Measurements from ENCODE around the gene IL10RB.
A peak's percentile ranks its signal among the peaks of the same experiment; 100 is the strongest.
"Not testable (repeated sequence)": the region's sequence is repeated elsewhere in the genome, so short reads cannot be mapped to it uniquely, and the experiment has no call there.

IL10RB gene

DNA sequence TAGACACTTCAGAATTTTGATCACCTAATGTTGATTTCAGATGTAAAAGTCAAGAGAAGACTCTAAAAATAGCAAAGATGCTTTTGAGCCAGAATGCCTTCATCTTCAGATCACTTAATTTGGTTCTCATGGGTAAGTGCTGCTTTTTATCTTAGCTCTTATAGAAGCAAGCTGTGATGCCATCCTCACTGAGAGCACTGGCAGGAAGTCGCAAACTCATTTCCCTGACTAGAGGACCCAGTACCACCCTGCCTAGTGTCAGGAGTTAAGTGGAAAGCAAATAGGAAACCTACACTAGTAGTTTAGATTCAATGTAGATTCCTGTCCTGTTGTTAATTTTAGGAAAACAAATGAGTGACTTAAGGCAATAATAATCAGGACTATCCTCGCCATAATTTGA lies 24.3 kb upstream of the IL10RB start:
- peak in 1 of 5 donors; percentile 55 for DNase-seq

DNA sequence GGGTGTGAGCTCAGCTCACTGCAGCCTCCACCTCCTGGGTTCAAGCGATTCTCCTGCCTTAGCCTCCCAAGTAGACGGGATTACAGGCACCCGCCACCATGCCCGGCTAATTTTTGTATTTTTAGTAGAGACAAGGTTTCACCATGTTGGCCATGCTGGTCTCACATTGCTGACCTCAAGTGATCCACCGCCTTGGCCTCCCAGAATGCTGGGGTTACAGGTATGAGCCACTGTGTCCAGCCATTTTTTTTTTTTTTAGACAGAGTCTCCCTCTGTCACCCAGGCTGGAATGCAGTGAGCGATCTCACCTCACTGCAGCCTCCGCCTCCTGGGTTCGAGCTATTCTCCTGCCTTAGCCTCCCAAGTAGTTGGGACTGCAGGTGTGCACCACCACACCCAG lies 23.3 kb upstream of the IL10RB start:
- not testable (repeated sequence) for DNase-seq

DNA sequence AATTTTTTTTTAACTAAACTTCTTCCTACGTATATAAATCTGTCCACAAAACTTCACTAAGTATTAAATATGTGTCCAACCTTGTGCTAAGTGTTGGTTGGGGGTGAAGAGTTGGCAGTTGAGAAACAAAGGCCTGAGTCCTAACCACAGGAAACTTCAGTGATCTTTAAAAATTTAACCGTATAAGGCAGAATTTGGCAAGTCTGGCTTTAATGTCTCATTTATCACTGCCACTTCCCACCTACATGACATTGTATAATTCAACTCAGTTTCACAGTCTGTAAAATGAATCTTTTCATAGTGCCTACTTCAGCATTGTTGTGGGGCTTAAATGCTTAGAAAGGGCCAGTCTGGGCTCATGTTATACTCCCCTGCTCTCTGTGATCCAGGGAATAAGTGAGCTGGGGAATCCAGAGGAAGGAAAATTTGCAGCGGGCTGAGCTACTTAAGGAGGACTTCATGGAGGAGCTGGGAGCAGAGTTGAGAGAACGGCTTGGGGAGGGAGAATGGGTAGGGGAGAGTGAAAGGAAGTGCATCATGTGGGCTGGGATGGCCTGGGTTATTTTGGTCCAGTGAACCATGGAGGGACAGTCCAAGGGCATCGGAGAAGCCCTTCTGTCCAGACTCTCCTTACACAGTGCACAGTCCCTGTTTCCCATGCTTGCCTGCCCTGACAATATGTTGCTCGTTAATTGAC lies 21.9 kb upstream of the IL10RB start:
- peak in 1 of 5 donors; percentile 42 for DNase-seq

DNA sequence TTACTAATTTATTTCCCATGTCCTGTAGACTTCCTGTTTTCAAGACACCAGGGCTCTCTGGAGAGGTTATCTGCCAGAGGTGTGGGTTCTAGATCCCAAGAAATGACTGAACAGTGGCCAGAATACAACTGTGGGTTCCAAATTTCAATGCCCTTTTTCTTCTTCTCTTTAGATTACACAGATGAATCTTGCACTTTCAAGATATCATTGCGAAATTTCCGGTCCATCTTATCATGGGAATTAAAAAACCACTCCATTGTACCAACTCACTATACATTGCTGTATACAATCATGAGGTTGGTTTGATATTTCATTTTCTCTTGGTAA lies 21.4 kb upstream of the IL10RB start:
- peak in 1 of 5 donors; percentile 37 for DNase-seq

DNA sequence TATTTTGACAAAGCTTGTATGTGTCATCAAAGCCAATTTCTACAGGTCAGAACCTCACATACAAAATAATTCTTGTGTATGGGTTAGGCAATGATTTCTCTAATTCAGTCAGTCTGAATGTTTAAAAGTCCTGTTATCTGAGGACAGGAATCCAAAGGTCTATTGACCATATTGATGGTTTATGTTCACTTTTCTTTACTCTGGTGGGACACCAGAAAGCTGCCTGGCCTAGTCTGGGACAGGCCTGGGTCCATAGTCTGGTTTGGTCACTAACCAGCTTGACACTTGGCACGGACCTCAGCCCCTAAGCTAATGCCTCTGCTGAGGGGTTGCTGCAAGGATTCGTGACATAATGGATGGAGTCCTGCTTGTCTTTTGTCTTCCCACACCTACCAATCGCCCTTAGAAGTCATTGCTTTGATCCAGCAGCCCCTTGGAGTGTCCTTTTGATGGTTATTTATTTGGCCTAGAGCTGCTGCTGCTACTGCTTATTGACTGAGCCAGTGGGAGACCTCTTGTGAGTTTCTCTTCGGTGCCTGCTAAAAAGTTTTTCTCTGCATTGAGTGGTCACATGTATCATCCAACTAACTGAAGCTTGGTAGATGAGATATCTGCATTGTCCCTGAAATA lies 20.8 kb upstream of the IL10RB start:
- DNase-seq: no peak

DNA sequence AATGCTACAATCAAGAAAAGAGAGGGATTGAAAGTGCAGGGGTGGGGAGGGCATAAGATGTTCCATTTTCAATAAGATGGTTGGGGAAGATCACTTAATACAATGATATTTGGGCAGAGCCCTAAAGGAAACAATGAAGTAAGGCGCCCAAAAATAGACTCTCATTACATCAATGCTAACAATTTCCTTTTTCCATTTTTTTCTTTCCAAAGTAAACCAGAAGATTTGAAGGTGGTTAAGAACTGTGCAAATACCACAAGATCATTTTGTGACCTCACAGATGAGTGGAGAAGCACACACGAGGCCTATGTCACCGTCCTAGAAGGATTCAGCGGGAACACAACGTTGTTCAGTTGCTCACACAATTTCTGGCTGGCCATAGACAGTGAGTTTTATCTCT lies 19.7 kb upstream of the IL10RB start:
- no peak for DNase-seq

DNA sequence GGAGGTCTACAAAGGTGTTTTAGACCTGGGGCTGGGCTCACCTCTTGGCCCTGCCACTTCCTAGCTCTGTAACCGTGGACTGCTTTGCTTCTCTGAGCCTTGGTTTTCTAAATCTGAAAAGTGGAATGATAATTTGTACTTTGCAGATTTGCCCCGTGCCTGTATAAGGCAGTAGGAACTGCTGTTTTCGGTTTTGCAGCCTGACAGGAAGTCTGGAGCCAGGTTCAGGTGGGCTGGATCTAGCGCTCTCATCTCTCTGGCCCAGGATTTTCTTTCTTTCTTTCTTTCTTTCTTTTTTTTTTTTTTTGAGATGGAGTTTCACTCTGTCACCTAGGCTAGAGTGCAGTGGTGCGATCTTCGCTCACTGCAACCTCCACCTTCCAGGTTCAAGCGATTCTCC lies 19.2 kb upstream of the IL10RB start:
- DNase-seq: no peak

DNA sequence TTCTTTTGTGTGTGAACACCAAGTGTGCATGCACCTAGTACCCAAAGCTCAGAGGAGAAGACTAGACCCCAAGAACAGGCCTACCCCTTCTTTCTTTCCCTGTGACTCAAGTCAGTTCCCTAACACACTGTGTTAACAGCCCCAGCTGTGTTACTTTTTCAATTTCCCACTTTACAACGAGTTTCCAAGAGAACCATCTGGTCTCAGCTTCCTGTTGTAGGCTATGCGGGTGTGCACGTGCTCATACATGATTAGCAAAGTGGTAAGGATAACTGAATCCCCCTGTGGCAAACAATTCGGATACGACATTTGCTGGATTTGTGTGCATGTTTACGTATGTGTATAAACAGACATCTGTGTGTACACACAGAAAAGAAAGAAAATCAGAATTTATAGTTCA lies 18.6 kb upstream of the IL10RB start:
- no peak for DNase-seq

DNA sequence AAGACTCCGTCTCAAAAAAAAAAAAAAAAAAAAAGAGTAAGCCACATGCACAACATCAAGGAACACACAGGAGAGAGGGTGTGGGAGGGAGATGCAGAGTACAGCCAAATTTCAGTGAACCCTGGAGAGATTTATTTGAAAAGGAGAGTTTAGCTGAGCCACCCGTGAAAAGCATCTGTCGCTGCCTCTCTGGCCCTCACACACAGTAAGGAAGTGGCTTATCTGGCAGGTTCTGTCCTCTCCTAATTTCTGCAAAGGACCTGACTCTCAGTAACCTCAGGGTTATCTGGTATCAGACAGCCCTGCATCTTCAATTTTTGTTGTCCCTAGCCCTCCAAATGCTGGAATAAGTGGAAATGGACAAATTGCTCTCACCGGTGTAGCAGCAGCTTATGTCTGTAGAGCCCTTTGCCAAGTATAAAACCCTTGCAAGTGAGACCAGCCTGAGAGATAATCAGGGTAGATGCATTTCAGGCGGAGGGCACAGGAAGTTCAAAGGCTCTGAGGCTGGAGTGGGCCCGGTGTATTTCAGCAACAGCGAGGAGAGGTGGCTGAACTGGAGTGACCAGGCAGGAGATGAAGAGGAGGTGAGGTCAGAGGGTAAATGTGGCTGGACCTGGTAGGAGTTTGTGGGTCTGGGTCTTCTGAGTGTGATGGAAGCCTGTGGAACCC lies 16.7 kb upstream of the IL10RB start:
- DNase-seq: no peak

DNA sequence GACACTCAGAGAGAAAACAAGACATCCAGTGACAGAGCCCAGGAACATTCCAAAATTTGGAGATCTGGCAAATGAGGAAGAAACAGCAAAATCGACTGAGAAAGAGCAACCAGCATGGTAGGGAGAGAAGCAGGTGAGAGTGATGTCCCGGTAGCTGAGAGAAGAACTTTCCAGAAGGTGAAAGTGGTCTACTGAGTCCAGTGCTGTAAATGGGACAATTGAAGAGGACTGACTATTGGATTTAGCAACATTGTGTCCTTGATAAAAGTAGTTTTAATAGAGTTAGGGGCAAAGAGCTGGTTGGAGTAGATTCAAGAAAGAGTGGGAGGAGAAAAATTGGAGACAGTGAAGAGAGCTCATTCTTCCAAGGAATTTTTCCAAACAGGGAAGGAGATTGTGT lies 15.0 kb upstream of the IL10RB start:
- DNase-seq: no peak

DNA sequence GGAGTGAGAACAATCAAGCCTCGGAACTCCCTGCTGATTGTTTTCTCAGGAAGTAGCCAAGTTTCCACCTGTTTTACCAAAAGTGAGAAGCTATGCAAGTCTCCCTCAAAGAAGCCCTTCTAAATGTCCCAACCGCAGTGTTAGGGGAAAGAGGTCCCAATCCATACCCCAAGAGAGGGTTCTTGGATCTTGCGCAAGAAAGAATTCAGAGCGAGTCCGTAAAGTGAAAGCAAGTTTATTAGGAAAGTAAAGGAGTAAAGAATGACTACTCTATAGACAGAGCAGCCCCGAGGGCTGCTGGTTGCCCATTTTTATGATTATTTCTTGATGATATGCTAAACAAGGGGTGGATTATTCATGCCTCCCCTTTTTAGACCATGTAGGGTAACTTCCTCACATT lies 12.8 kb upstream of the IL10RB start:
- not testable (repeated sequence) for DNase-seq

DNA sequence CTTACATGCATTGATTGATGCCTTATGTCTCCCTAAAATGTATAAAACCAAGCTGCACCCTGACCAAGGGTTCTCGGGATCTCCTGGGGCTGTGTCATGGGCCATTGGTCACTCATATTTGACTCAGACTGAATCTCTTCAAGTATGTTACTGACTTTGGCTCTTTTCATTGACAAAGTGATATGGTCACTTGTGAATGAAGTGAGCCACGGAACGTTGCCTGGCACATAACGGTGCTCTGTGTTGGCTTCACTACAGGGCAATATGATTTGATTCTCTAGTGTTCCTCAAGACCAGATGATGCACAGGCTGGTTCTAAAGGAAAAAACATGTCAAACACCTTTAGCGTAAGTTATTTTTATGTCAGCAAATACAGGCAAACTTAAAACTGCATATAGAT lies 11.4 kb upstream of the IL10RB start:
- DNase-seq: no peak

DNA sequence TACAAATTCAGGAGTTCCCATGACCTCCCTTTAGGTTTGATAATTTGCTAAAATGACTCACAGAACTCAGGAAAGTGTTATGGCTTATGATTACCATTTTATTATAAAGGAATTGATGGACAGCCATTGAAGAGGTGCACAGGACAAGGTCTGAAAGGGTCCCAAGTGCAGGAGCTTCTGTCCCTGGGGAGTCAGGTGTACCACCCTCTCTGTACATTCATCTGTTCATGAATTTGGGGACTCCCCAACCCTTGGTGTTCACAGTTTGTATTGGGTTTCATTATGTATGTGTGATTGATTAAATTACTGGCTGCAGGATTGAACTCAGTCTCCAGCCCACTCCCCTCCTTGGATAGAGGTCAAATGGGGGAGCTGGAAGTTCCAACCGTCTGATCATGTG lies 10.8 kb upstream of the IL10RB start:
- DNase-seq: no peak

DNA sequence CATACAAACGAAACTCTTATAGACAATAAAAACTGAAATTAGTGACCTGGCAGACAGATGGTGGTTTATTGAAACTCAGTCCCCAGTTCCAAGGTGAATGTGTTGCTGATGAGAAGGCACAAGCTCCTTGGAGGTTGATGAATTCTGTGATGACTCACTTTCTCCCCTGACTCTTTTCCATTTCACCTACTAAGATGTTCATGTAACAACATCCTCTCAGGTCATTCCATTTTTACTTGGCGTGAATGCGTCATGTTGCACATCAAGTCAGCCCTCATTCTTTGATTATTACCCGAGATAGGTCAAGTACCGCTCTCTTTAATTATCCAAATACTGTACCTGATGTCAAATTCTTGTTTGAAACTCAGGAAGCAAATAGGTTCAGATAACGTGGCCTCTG lies 10.1 kb upstream of the IL10RB start:
- peak in 1 of 5 donors; percentile 30 for DNase-seq

DNA sequence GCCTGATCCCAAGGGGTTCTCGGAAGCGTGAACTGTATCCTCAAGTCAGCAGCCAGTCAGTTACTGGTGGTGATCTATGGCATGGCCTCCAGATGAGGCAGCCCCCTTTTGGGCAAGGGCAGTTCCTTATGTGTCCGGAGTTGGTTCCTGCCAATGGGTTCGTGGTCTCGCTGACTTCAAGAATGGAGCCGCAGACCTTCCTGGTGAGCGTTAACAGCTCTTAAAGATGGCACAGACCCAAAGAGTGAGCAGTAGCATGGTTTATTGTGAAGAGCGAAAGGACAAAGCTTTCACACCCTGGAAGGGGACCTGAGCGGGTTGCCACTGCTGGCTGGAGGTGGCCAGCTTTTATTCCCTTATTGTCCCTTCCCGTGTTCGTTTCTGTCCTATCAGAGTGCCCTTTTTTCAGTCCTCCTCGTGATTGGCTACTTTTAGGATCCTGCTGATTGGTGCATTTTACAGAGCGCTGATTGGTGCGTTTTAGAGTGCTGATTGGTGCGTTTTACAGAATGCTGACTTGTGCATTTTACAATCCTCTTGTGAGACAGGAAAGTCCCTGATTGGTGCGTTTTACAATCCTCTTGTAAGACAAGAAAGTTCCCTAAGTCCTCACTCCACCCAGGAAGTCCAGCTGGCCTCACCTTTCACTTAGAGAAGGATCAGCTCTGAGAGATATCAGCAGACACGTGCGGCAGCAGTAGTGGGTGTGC lies 8.9 kb upstream of the IL10RB start:
- no peak for DNase-seq

DNA sequence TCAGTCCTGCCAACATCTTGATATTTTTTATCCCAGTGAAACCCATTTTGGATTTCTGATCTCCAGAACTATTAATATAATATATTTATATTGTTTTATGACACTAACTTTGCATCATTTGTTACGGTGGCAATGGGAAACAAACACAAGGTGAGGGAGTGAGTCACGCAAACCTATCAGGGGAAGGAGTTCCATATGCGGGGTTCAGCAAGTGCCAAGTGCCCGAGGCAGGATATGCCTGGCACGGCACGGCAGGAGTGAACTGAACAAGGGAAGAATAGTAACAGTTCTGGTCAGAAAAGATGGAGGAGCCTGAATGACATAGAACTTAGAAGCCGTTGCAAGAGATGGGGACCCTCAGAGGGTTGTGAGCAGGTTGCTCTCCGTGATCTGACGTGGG lies 7.7 kb upstream of the IL10RB start:
- DNase-seq: no peak

DNA sequence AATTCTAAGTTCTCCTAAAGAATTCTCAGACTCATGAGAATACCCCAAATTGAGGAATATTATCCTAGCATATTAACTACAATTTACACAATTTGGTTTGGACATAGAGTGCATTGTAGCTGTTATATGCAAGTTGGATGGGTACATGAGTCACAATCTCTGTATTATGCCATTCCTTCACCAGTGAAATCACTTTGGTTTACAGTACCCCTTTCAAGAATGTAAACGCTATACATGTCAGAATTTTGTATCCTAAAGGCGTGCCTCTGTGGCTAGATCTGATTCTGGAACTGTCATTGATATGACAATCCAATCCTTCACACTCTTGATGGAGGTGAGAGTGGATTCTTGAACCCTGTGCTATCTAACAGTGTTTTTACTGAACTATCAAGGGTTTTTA lies 6.7 kb upstream of the IL10RB start:
- no peak for DNase-seq

DNA sequence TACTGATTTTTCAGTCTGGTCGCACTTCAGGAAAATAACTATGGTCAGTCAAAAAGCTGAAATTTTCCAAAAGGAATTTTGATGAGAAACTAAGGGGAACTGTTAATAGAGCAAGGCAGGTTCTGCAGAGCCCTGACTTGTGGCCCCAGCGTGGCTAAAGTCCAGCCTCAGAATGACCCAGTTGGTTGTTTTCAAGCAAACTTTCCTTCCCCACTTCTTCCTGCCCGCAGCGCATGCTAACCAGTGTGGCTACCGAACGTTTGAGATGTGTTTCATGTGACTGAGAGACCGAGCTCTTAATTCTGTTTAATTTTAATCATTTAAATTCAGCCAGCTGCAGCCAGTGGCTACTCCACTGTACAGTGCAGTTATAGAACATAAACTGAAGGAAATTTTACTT lies 6.2 kb upstream of the IL10RB start:
- DNase-seq: no peak

DNA sequence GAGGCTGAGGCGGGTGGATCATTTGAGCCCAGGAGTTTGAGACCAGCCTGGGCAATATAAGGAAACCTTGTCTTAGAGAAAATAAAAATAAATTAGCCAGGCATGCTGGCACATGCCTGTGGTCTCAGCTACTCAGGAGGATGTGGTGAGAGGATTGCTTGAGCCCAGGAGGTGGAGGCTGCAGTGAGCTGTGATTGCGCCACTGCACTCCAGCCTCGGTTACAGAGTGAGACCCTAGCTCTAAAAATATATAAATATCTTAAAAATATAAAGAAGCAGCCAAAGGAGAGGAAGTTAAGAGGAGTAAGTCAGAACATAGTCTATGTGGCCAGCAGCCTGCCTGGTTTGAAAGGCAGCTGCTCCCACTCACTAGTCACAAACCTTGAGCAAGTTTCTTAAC lies 4.5 kb upstream of the IL10RB start:
- peak in 1 of 5 donors; percentile 27 for DNase-seq

DNA sequence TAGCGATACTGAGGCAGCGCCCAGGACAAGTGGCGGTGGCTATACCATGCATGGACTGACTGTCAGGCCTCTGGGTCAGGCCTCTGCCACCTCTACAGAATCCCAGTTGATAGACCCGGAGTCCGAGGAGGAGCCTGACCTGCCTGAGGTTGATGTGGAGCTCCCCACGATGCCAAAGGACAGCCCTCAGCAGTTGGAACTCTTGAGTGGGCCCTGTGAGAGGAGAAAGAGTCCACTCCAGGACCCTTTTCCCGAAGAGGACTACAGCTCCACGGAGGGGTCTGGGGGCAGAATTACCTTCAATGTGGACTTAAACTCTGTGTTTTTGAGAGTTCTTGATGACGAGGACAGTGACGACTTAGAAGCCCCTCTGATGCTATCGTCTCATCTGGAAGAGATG lies 3.2 kb upstream of the IL10RB start:
- DNase-seq: no peak

DNA sequence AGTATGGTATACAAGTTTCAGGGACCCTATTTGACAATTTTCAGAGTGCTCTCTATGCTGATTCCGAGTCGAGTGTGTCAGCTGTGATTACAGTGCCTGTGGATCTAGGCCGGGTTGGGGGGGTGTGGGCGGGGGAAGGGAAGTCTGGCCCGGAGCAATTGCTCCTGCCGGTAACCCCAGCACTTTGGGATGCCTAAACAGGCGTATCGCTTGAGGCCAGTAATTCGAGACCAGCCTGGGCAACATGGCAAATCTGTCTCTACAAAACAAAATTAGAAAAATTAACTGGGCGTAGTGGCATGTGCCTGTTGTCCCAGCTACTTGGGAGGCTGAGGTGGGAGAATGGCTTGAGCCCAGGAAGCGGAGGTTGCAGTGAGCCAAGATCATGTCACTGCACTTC lies 1.6 kb upstream of the IL10RB start:
- DNase-seq: no peak

DNA sequence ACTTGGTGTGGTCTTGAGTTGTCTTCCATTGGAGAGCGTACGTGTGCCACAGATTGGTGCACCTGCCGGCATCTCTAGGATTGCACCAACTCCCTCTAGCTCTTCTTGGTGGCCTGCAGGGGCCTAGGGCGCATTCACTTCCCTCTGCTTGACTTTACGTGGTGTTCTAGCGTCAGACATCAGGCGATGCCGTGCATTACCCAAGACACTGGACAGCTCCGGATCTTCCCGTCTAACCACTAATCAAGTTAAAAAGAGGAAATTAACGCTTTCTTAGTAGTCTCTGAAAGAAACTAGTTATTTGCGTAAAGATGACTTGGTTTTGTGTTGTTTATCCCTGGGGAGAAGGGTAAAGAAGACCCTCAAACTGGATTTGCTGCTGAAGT lies 510 bp upstream of the IL10RB start:
- peak in 1 of 5 donors; percentile 19 for DNase-seq

DNA sequence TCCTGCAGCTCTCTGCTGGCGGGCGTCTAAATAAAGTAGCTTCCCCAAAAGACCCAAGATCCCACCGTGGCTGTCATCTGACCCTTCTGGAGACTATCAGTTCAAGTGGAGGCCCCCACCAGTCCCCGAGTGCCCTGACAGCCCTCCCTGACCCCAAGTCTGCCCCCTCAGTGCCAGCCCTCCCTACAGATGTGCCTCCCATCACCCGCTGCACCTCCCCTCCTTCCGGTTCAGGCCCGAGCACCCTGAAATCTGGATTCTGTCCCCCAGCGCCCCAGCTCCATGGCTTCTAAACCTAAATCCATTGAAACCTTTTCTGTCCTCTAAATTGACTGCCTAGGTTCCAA lies 595 bp downstream of the IL10RB start:
- peak in 2 of 5 donors; percentile 20 to 30 for DNase-seq

DNA sequence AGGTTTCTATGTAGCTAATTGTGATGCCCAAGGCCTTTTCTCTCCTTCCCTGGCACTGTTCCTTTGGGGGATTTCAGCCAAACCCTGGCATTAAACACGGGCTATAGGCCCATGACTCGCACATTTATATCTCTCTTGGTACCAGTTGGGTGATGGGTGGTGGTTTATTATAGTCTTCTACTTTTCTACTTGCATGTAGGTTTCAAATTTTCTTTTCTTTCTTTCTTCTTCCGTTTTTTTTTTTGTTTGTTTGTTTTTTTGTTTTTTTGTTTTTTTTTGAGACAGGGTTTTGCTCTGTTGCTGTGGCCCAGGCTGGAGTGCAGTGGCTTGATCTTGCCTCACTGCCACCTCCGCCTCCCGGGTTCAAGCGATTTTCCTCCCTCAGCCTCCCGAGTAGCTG lies 1.1 kb downstream of the IL10RB start:
- DNase-seq: no peak
